Neural cell (in vitro differentiated cells): ENCODE data around the gene CRLF2.

ENCODE experiments used
- EP300 ChIP-seq: fragments of 450-650 bp; conservative IDR thresholded peaks from 2 replicates; pipeline ENCODE4 v1.6.1; 2014; ENCODE audit warnings: antibody characterized with exemption, mild to moderate bottlenecking, moderate library complexity; ENCODE audit not compliant: poor library complexity, severe bottlenecking
- EZH2 ChIP-seq: fragments of 200-600, 300-800 bp; shearing (Covaris generic), sonication (generic); IDR thresholded peaks from 2 replicates; pipeline ENCODE4 v1.6.1; 2014; ENCODE audit warnings: antibody characterized with exemption, low read length, borderline replicate concordance, mild to moderate bottlenecking; ENCODE audit not compliant: insufficient read depth, poor library complexity, severe bottlenecking
- TAF1 ChIP-seq: IDR thresholded peaks from 2 replicates; pipeline ENCODE4 v1.6.1; 2012; ENCODE audit warnings: low read depth
- TF ChIP-seq, protein P1 (sequence below): fragments of 450-650 bp; IDR thresholded peaks from 2 replicates; pipeline ENCODE4 v1.5.1; 2014; ENCODE audit warnings: antibody characterized with exemption, mild to moderate bottlenecking, moderate library complexity; ENCODE audit not compliant: poor library complexity, severe bottlenecking
- TF ChIP-seq, protein P2 (sequence below): IDR thresholded peaks from 2 replicates; pipeline ENCODE4 v1.6.1; 2012; ENCODE audit warnings: borderline replicate concordance

GRCh38 chrX:1231850-1232465 lies 19.5 kb upstream of the CRLF2 start:
- TF ChIP-seq EZH2 (no peak), TAF1 (no peak), EP300 (no peak)
- TF ChIP-seq, protein P1, sequence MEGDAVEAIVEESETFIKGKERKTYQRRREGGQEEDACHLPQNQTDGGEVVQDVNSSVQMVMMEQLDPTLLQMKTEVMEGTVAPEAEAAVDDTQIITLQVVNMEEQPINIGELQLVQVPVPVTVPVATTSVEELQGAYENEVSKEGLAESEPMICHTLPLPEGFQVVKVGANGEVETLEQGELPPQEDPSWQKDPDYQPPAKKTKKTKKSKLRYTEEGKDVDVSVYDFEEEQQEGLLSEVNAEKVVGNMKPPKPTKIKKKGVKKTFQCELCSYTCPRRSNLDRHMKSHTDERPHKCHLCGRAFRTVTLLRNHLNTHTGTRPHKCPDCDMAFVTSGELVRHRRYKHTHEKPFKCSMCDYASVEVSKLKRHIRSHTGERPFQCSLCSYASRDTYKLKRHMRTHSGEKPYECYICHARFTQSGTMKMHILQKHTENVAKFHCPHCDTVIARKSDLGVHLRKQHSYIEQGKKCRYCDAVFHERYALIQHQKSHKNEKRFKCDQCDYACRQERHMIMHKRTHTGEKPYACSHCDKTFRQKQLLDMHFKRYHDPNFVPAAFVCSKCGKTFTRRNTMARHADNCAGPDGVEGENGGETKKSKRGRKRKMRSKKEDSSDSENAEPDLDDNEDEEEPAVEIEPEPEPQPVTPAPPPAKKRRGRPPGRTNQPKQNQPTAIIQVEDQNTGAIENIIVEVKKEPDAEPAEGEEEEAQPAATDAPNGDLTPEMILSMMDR = no peak
- TF ChIP-seq, protein P2, sequence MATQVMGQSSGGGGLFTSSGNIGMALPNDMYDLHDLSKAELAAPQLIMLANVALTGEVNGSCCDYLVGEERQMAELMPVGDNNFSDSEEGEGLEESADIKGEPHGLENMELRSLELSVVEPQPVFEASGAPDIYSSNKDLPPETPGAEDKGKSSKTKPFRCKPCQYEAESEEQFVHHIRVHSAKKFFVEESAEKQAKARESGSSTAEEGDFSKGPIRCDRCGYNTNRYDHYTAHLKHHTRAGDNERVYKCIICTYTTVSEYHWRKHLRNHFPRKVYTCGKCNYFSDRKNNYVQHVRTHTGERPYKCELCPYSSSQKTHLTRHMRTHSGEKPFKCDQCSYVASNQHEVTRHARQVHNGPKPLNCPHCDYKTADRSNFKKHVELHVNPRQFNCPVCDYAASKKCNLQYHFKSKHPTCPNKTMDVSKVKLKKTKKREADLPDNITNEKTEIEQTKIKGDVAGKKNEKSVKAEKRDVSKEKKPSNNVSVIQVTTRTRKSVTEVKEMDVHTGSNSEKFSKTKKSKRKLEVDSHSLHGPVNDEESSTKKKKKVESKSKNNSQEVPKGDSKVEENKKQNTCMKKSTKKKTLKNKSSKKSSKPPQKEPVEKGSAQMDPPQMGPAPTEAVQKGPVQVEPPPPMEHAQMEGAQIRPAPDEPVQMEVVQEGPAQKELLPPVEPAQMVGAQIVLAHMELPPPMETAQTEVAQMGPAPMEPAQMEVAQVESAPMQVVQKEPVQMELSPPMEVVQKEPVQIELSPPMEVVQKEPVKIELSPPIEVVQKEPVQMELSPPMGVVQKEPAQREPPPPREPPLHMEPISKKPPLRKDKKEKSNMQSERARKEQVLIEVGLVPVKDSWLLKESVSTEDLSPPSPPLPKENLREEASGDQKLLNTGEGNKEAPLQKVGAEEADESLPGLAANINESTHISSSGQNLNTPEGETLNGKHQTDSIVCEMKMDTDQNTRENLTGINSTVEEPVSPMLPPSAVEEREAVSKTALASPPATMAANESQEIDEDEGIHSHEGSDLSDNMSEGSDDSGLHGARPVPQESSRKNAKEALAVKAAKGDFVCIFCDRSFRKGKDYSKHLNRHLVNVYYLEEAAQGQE = no peak
